ENCODE results near the gene PPP1R1B. TPM values are rescaled to one million over a fixed set of nuclear protein-coding genes. Genes with fewer than 3 reads are reported as not detected.

The PPP1R1B gene
- total RNA-seq, 1 donor from 2014 or later, result not detected

DNA sequence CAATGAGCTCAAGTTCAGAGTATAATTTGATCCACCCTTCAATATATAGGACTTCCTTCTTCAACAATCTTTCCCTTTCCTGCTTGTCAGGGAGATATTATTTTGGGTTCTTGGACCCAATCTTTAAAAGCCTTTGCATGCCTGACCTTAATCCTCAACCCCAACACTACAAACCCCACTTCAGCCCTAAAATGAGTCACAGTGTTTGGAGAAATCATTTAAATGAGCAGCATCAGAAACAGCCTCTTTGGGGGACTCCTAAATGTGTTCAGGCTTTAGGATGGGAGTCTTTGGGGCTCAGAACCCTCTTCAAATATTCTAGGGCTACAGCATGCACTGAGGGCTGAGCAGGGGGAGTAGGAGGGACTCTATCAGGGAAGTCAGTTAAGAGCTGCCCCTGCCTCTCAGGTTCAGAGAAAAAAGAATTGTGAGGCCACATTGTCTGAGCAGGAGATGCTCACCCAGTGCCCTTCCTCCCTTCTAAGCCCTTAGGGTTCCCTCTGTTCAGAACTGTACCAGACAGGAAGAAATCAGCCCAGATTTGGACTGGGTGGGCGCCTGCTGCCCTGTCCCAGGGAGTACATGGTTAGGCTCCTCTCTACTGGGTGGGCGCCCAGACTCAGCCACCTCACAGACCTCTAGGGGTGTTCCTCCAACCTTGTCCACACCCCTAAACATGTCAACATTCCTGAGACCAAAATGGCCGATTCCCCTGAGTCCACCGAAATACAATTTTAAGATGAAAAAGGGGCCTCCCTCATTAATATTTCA lies 24.0 kb upstream of the PPP1R1B start:
- no peak for DNase-seq (ENCODE audit: low read depth)
- Histone ChIP-seq H3K27me3 (ENCODE audit: control insufficient read depth, insufficient read depth, low read length) (peaks cover 61% of the 10 kb centered on the region), H3K36me3 (ENCODE audit: control insufficient read depth, insufficient read depth, low read length) (no peaks in the 10 kb centered on the region), H3K4me3 (ENCODE audit: low read depth, low read length) (no peak overlapping the region)
- no peak for FAIRE-seq
- TF ChIP-seq, protein P1, sequence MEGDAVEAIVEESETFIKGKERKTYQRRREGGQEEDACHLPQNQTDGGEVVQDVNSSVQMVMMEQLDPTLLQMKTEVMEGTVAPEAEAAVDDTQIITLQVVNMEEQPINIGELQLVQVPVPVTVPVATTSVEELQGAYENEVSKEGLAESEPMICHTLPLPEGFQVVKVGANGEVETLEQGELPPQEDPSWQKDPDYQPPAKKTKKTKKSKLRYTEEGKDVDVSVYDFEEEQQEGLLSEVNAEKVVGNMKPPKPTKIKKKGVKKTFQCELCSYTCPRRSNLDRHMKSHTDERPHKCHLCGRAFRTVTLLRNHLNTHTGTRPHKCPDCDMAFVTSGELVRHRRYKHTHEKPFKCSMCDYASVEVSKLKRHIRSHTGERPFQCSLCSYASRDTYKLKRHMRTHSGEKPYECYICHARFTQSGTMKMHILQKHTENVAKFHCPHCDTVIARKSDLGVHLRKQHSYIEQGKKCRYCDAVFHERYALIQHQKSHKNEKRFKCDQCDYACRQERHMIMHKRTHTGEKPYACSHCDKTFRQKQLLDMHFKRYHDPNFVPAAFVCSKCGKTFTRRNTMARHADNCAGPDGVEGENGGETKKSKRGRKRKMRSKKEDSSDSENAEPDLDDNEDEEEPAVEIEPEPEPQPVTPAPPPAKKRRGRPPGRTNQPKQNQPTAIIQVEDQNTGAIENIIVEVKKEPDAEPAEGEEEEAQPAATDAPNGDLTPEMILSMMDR (IDR thresholded peaks at IDR 0.05; ENCODE audit: insufficient read depth, low read length, severe bottlenecking), result no peak

- H3K36me3 ChIP-seq (ENCODE audit: control insufficient read depth, insufficient read depth, low read length), result no peaks in the 10 kb centered on the region
- peaks cover 58% of the 10 kb centered on the region for H3K27me3 ChIP-seq (ENCODE audit: control insufficient read depth, insufficient read depth, low read length)
- FAIRE-seq, result no peak
- TF ChIP-seq, protein P1 (IDR thresholded peaks at IDR 0.05; ENCODE audit: insufficient read depth, low read length, severe bottlenecking), result no peak
- no peak overlapping the region for H3K4me3 ChIP-seq (ENCODE audit: low read depth, low read length)
- peak; percentile 65 for DNase-seq (ENCODE audit: low read depth)
Measured at GRCh38 chr17:39603304-39604016, 23.3 kb upstream of the PPP1R1B start.

GRCh38 chr17:39604911-39605491 lies 21.8 kb upstream of the PPP1R1B start:
- DNase-seq (ENCODE audit: low read depth) (no peak), FAIRE-seq (no peak)
- TF ChIP-seq, protein P1 (IDR thresholded peaks at IDR 0.05; ENCODE audit: insufficient read depth, low read length, severe bottlenecking), result no peak
- H3K27me3 ChIP-seq (ENCODE audit: control insufficient read depth, insufficient read depth, low read length), result peaks cover 53% of the 10 kb centered on the region
- no peak overlapping the region for H3K4me3 ChIP-seq (ENCODE audit: low read depth, low read length)
- H3K36me3 ChIP-seq (ENCODE audit: control insufficient read depth, insufficient read depth, low read length), result no peaks in the 10 kb centered on the region

GRCh38 chr17:39605492-39606433 lies 21.0 kb upstream of the PPP1R1B start:
- TF ChIP-seq, protein P1 (IDR thresholded peaks at IDR 0.05; ENCODE audit: insufficient read depth, low read length, severe bottlenecking), result no peak
- H3K27me3 ChIP-seq (ENCODE audit: control insufficient read depth, insufficient read depth, low read length), result peaks cover 45% of the 10 kb centered on the region
- H3K4me3 ChIP-seq (ENCODE audit: low read depth, low read length), result no peak overlapping the region
- peak; percentile 18 for DNase-seq (ENCODE audit: low read depth)
- H3K36me3 ChIP-seq (ENCODE audit: control insufficient read depth, insufficient read depth, low read length), result no peaks in the 10 kb centered on the region
- FAIRE-seq, result no peak

- DNase-seq (ENCODE audit: low read depth) (no peak), FAIRE-seq (no peak)
- H3K36me3 ChIP-seq (ENCODE audit: control insufficient read depth, insufficient read depth, low read length), result no peaks in the 10 kb centered on the region
- no peak overlapping the region for H3K4me3 ChIP-seq (ENCODE audit: low read depth, low read length)
- H3K27me3 ChIP-seq (ENCODE audit: control insufficient read depth, insufficient read depth, low read length), result peaks cover 38% of the 10 kb centered on the region
- TF ChIP-seq, protein P1 (IDR thresholded peaks at IDR 0.05; ENCODE audit: insufficient read depth, low read length, severe bottlenecking), result no peak
Measured at GRCh38 chr17:39606434-39607056, 20.2 kb upstream of the PPP1R1B start.
